HG03139 (cell line): ENCODE measurements around the gene HINT2.

Source experiments
- ATAC-seq: cut with Tn5 transposase; IDR thresholded peaks from one replicate; pipeline ENCODE4 v1.9.1; 2021; ENCODE audit not compliant: unreplicated experiment

HINT2 gene

GRCh38 chr9:35814841-35815543, at the start of gene HINT2:
Gene HINT2 (minus strand): TSS chr9:35815042. CDS start chr9:35814979, 63 bp downstream.
- peak; percentile 66 for ATAC-seq

GRCh38 chr9:35863583-35863982, 48.7 kb upstream of the HINT2 start:
- ATAC-seq: no peak

GRCh38 chr9:35862328-35862727, 47.5 kb upstream of the HINT2 start:
- no peak for ATAC-seq

GRCh38 chr9:35861161-35861897, 46.5 kb upstream of the HINT2 start:
- ATAC-seq: no peak

- ATAC-seq: no peak
Measured at GRCh38 chr9:35859990-35860339, 45.1 kb upstream of the HINT2 start.

GRCh38 chr9:35859310-35859989, 44.6 kb upstream of the HINT2 start:
- ATAC-seq: no peak

- no peak for ATAC-seq
Measured at GRCh38 chr9:35858458-35858857, 43.6 kb upstream of the HINT2 start.

- no peak for ATAC-seq
Measured at GRCh38 chr9:35856882-35857281, 42.0 kb upstream of the HINT2 start.

- ATAC-seq: no peak
Measured at GRCh38 chr9:35856206-35856605, 41.4 kb upstream of the HINT2 start.

GRCh38 chr9:35854091-35854762, 39.4 kb upstream of the HINT2 start:
- no peak for ATAC-seq

- ATAC-seq: no peak
Measured at GRCh38 chr9:35852876-35853865, 38.3 kb upstream of the HINT2 start.

GRCh38 chr9:35852267-35852815, 37.5 kb upstream of the HINT2 start:
- ATAC-seq: no peak

GRCh38 chr9:35847792-35848572, 33.1 kb upstream of the HINT2 start:
- peak; percentile 70 for ATAC-seq

- no peak for ATAC-seq
Measured at GRCh38 chr9:35845824-35846771, 31.3 kb upstream of the HINT2 start.

- no peak for ATAC-seq
Measured at GRCh38 chr9:35844628-35845270, 29.9 kb upstream of the HINT2 start.

GRCh38 chr9:35842795-35843194, 28.0 kb upstream of the HINT2 start:
- no peak for ATAC-seq

- no peak for ATAC-seq
Measured at GRCh38 chr9:35842020-35842745, 27.3 kb upstream of the HINT2 start.
